Measurements from ENCODE around the gene PCYT1A.

DNA sequence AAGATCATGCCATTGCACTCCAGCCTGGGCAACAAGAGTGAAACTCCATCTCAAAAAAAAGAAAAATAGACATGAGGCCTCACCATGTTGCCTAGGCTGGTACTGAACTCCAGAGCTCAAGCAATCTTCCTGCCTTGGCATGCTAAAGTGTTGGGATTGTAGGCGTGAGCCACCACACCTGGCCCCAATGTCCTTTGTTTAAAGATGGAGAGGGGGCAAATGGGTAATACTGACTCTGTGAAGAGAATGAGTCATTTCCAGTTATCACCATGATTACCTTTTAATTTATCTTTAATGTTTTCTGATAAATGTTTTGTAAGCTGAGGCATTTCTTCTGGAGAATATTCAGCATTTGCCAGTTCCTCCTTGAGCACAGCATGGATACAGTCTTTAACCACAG is 28.3 kb upstream of the PCYT1A start:
- TF ChIP-seq HCFC1 (IDR thresholded peaks at IDR 0.05; ENCODE audit: low read length) (no peak), POLR2A (IDR thresholded peaks at IDR 0.05; ENCODE audit: low read depth, low read length) (no peak), SREBF1 (IDR thresholded peaks at IDR 0.05; ENCODE audit: low read length) (no peak), BACH1 (IDR thresholded peaks at IDR 0.05; ENCODE audit: borderline replicate concordance) (no peak), CEBPB (IDR thresholded peaks at IDR 0.05; ENCODE audit: borderline replicate concordance in 1 of 2, low read depth in 2 of 2, low read length in 2 of 2) (no peak), EZH2 (IDR thresholded peaks at IDR 0.05; ENCODE audit: borderline replicate concordance, control insufficient read depth, low read depth, low read length) (no peak)
- TF ChIP-seq, protein P1, sequence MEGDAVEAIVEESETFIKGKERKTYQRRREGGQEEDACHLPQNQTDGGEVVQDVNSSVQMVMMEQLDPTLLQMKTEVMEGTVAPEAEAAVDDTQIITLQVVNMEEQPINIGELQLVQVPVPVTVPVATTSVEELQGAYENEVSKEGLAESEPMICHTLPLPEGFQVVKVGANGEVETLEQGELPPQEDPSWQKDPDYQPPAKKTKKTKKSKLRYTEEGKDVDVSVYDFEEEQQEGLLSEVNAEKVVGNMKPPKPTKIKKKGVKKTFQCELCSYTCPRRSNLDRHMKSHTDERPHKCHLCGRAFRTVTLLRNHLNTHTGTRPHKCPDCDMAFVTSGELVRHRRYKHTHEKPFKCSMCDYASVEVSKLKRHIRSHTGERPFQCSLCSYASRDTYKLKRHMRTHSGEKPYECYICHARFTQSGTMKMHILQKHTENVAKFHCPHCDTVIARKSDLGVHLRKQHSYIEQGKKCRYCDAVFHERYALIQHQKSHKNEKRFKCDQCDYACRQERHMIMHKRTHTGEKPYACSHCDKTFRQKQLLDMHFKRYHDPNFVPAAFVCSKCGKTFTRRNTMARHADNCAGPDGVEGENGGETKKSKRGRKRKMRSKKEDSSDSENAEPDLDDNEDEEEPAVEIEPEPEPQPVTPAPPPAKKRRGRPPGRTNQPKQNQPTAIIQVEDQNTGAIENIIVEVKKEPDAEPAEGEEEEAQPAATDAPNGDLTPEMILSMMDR (IDR thresholded peaks at IDR 0.05 in 2 of 3, conservative IDR thresholded peaks at IDR 0.05 in 1 of 3; ENCODE audit: control insufficient read depth in 2 of 3, extremely low read depth in 1 of 3, insufficient read depth in 1 of 3, low read depth in 3 of 3, low read length in 3 of 3): no peak
- TF ChIP-seq, protein P2, sequence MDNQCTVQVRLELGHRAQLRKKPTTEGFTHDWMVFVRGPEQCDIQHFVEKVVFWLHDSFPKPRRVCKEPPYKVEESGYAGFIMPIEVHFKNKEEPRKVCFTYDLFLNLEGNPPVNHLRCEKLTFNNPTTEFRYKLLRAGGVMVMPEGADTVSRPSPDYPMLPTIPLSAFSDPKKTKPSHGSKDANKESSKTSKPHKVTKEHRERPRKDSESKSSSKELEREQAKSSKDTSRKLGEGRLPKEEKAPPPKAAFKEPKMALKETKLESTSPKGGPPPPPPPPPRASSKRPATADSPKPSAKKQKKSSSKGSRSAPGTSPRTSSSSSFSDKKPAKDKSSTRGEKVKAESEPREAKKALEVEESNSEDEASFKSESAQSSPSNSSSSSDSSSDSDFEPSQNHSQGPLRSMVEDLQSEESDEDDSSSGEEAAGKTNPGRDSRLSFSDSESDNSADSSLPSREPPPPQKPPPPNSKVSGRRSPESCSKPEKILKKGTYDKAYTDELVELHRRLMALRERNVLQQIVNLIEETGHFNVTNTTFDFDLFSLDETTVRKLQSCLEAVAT (IDR thresholded peaks at IDR 0.05): no peak

All from GM12878 (cell line).